Measurements from ENCODE around the gene RHOBTB3.

- TF ChIP-seq EZH2 (IDR thresholded peaks at IDR 0.05), result no peak
- TF ChIP-seq POLR2AphosphoS5 (IDR thresholded peaks at IDR 0.05; ENCODE audit: borderline replicate concordance, low read depth, low read length), result no peak
Measured at GRCh38 chr5:95726811-95727763, 4.0 kb upstream of the RHOBTB3 start.
